NB4 (cell line): ENCODE results near the gene ZNF487.

ENCODE experiments used
- CTCF ChIP-seq: IDR thresholded peaks from one replicate; pipeline ENCODE4 v1.5.1; 2012; ENCODE audit warnings: low read depth, low read length
- POLR2A ChIP-seq: IDR thresholded peaks from 2 replicates; pipeline ENCODE4 v1.6.1; 2011; ENCODE audit warnings: mild to moderate bottlenecking; ENCODE audit not compliant: insufficient read length; ENCODE audit errors: extremely low read depth

- TF ChIP-seq POLR2A (no peak), CTCF (no peak)
Measured at GRCh38 chr10:43391496-43391895, 45.4 kb upstream of the ZNF487 start.
